MV-4-11 (cell line): ENCODE results near the gene HSD11B1L.
"Not testable (repeated sequence)": the region's sequence is repeated elsewhere in the genome, so short reads cannot be mapped to it uniquely, and the experiment has no call there.

ENCODE experiments used
- DNase-seq: peaks from one replicate; lab custom pipeline; 2025; lab: John Stamatoyannopoulos, UW

The HSD11B1L gene

DNA sequence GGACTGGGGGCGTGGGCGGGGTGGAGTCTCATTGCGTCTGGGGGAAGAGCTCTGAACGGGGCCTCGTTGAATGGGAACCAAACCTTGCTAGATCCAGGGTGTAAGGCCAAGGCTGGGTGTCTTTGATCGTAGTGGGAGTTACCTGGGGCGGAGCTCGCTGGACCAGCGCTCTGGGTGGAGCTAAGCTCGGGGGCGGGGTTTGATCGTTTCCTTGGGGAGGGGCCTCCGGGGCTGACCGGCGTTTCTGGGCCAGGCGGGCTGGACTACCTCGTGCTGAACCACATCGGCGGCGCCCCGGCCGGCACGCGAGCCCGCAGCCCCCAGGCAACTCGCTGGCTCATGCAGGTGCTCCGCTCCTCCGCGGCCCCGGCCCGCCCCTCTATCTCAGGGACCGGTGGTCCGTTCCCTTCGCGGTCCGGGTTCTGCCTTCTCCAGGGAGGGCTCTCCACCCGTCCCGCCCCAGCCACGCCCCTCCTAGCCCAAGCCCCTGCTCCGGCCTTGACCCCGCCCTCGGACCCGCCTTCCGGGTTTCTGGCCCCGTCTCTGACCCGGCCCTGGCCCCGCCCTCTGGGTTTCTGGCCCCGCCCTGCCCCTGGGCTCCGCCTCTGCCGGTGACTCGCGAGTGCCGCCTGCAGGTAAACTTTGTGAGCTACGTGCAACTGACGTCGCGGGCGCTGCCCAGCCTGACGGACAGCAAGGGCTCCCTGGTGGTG, 6.0 kb downstream of the HSD11B1L start:
- peak; percentile 97 for DNase-seq

GRCh38 chr19:5687360-5688198, 6.8 kb downstream of the HSD11B1L start:
- DNase-seq = no peak

DNA sequence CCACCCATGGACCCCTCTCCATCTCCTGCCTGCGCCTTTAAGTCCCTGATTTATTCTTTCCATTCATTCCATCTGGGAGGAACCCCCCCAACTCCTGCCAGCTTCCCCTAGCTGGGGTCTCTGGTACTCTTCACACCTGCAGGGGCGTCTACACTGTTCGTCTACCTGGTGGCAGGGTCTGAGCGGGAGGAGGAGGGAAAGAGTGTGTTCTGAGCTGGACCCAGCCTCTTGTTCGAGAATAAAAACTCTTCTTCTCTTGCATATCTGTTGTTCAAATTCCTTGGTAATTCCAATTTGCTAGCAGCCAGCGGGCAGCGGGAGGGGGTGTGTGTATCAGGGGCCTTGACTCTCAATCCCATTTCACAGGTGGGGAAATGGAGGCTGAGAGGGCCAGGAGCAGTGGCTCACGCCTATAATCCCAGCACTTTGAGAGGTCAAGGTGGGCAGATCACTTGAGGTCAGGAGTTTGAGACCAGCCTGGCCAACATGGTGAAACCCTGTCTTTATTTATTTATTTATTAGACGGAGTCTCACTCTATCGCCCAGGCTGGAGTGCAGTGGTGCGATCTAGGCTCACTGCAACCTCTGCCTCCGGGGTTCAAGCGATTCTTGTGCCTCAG, 7.5 kb downstream of the HSD11B1L start:
- not testable (repeated sequence) for DNase-seq

- peak; percentile 97 for DNase-seq
These were observed 9.5 kb downstream of the HSD11B1L start, which contains the start of gene RPL36 for GRCh38 chr19:5690125-5690954. Gene RPL36, plus strand, starts transcription at chr19:5690295. Its CDS starts 213 bp downstream, at chr19:5690508.

GRCh38 chr19:5690955-5691821, 10.4 kb downstream of the HSD11B1L start:
- peak; percentile 33 for DNase-seq

GRCh38 chr19:5691822-5692722, 11.2 kb downstream of the HSD11B1L start:
- DNase-seq = peak; percentile 39

GRCh38 chr19:5692723-5693194, 11.9 kb downstream of the HSD11B1L start:
- peak; percentile 26 for DNase-seq

DNA sequence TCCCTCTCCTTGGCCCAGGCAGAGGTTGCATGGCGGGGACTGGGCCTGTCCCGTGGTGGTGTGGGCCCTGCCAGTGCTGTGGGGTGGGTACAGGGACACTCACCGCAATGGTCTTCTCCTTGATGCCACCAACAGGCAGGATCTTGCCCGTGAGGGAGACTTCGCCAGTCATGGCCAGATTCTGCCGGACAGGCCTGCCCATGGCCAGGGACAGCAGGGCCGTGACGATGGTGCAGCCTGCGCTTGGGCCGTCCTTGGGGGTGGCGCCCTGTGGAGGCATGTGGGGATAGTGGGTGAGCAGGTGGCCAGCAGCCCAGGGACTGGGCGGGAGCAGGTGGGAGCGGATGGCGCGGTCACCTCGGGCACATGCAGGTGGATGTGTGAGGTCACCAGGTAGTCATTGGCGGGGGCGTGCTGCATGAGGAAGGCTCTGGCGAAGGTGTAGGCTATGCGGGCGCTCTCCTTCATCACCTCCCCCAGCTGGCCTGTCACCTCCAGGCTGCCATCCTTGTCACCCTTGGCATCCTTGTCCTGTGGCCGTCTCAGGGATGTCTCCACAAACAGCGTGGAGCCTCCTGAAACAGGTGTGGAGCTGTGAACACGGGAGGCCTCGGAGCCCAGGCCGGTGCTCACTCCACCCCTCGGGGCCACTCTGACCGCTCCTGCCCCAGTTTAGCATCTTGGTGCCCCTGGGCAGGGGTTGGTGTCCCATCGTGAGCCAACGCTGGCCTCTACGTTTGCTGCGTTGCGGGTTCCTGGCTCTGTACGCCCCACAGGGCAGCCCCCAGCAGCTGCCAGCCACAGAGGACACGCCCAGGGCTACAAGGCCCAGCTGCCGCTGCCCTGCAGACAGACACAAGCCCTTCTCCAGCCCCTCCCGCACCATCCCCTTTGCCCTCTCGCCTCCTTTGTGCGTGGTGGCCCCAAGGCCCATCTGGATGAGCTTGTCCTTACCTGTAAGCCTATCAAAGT, 12.7 kb downstream of the HSD11B1L start:
- DNase-seq = no peak

DNA sequence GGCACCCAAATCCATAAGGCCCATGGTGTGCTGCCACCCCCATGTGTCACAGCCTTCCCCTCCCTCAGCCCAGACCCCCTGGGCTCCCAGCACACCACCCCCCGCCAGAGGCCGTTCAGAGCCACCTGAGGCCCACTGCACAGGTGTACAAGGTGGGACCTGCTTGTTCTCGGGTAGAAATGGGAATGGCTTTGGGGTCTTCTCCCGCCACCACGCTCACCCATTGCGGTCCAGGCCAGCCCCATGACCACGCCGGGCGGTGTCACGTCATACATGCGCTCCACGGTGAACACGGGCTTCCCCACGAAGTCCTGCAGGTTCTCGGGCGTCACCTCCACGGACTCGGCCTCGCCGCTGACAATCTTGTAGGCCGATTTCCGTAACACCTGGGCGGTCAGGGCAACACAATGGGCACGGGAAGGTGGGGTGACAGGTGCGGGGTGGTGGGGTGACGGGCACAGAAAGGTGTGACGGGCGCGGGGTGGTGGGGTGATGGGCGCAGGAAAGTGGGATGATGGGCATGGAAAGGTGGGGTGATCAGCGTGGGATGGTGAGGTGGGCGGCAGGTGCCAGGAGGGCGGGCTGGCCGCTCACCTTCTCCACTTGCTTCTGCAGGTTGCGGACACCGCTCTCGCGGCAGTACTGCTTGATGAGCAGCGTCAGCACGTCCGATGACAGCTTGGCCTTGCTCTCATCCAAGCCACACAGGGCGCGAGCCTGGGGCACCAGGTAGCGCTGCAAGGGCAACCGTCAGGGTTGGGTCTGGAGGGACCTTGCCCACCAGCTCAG, 13.5 kb downstream of the HSD11B1L start:
- no peak for DNase-seq

GRCh38 chr19:5694956-5695648, 14.3 kb downstream of the HSD11B1L start:
- no peak for DNase-seq

DNA sequence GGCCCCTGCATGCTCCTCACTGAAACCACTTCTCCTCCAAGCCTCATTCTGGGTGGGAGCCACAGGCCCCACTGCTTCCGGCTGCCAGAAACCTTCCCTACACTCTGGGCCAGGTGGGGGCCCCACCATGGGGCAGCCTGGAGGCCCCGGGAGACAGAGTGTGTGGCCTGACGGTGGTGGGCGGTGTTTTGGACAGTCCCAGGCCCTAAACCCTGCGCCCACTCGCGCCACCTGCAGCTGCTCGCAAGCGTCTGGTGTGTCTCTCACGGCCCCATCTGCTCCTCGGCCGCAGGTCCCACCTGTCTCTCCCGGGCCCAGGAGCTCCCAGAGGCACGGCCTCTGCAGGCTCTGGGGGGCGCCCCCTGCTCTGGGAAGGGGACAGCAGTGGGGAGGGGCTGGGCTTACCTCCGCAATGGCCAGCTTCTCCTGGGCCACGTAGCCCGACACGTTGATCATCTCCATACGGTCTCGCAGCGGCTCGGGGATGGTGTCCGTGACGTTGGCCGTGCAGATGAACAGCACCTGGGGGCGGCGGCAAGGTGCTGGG, 14.9 kb downstream of the HSD11B1L start:
- DNase-seq = no peak

DNA sequence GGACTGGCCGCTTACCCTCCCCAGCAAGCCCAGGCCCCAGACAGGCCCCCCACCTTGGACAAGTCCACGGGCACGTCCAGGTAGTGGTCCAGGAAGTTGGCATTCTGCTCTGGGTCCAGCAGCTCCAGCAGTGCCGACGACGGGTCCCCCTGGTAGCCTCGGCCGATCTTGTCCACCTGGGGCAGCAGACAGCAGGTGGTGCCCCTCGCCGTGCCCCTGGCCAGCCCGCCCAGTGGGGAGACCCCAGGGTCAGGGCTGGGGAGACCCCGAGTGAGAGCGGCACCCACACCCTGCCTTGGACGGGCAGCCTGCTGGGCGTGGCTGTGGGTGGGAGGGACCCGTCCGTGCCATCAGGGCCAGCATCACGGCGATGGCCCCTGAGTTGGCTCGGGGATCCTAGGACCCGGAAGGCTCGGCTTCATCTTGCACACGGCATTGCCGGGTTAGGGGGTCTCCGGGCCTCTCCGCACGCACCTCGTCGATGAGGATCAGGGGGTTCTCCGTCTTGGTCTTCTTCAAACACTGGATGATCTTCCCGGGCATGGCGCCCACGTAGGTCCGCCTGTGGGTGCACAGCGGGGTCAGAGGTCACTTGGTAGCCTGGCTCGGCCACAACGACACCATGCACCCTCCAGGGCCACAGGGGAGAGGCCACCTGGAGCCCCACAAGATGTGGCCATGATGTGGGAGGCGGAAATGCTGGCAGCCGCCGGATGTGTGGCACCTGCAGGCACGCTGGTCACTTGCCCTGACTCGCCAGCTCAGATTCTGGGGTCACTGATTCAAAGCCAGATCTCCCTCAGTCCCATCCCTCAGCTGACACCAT, 15.6 kb downstream of the HSD11B1L start:
- DNase-seq = no peak

- no peak for DNase-seq
These were observed 16.4 kb downstream of the HSD11B1L start for GRCh38 chr19:5697022-5697889.

- DNase-seq = no peak
These were observed 17.2 kb downstream of the HSD11B1L start for GRCh38 chr19:5697890-5698634.
